GM19043 (cell line): ENCODE measurements around the gene SKOR2.

Experiments
- ATAC-seq: cut with Tn5 transposase; IDR thresholded peaks from one replicate; pipeline ENCODE4 v1.9.1; 2021; ENCODE audit warnings: low read depth; ENCODE audit not compliant: unreplicated experiment

SKOR2 gene

GRCh38 chr18:47251289-47252120, at the start of gene SKOR2:
SKOR2 (minus strand) TSS chr18:47251660; CDS start chr18:47249183, 2,477 bp downstream.
- no peak for ATAC-seq

GRCh38 chr18:47296462-47296861, 45.0 kb upstream of the SKOR2 start:
- ATAC-seq: no peak

GRCh38 chr18:47294801-47295200, 43.3 kb upstream of the SKOR2 start:
- ATAC-seq: no peak

- no peak for ATAC-seq
Measured at GRCh38 chr18:47288741-47289140, 37.3 kb upstream of the SKOR2 start.

GRCh38 chr18:47287911-47288585, 36.6 kb upstream of the SKOR2 start:
- ATAC-seq: no peak

- no peak for ATAC-seq
Measured at GRCh38 chr18:47286776-47287410, 35.4 kb upstream of the SKOR2 start.

- no peak for ATAC-seq
Measured at GRCh38 chr18:47285456-47285855, 34.0 kb upstream of the SKOR2 start.

- ATAC-seq: no peak
Measured at GRCh38 chr18:47284721-47285395, 33.4 kb upstream of the SKOR2 start.

- ATAC-seq: no peak
Measured at GRCh38 chr18:47283476-47283875, 32.0 kb upstream of the SKOR2 start.

- ATAC-seq: no peak
Measured at GRCh38 chr18:47280121-47280520, 28.7 kb upstream of the SKOR2 start.

- ATAC-seq: no peak
Measured at GRCh38 chr18:47274961-47275360, 23.5 kb upstream of the SKOR2 start.

- ATAC-seq: no peak
Measured at GRCh38 chr18:47265197-47265596, 13.7 kb upstream of the SKOR2 start.

- no peak for ATAC-seq
Measured at GRCh38 chr18:47264308-47264700, 12.8 kb upstream of the SKOR2 start.

- ATAC-seq: no peak
Measured at GRCh38 chr18:47263430-47264307, 12.2 kb upstream of the SKOR2 start.

GRCh38 chr18:47263150-47263429, 11.6 kb upstream of the SKOR2 start:
- ATAC-seq: no peak

- ATAC-seq: no peak
Measured at GRCh38 chr18:47262301-47263149, 11.1 kb upstream of the SKOR2 start.

- ATAC-seq: no peak
Measured at GRCh38 chr18:47261902-47262300, 10.4 kb upstream of the SKOR2 start.

- ATAC-seq: no peak
Measured at GRCh38 chr18:47260924-47261701, 9.7 kb upstream of the SKOR2 start.
